GM12874 (cell line): ENCODE measurements around the gene SMPD1.

Experiments
- TF ChIP-seq, protein P1 (sequence below): IDR thresholded peaks from 2 replicates; pipeline ENCODE4 v1.5.1; 2011; ENCODE audit warnings: low read depth, mild to moderate bottlenecking, control low read depth, low read length, moderate library complexity; ENCODE audit not compliant: insufficient read depth

The SMPD1 gene

GRCh38 chr11:6410695-6411430 is 20.6 kb downstream of the SMPD1 start:
- TF ChIP-seq, protein P1, sequence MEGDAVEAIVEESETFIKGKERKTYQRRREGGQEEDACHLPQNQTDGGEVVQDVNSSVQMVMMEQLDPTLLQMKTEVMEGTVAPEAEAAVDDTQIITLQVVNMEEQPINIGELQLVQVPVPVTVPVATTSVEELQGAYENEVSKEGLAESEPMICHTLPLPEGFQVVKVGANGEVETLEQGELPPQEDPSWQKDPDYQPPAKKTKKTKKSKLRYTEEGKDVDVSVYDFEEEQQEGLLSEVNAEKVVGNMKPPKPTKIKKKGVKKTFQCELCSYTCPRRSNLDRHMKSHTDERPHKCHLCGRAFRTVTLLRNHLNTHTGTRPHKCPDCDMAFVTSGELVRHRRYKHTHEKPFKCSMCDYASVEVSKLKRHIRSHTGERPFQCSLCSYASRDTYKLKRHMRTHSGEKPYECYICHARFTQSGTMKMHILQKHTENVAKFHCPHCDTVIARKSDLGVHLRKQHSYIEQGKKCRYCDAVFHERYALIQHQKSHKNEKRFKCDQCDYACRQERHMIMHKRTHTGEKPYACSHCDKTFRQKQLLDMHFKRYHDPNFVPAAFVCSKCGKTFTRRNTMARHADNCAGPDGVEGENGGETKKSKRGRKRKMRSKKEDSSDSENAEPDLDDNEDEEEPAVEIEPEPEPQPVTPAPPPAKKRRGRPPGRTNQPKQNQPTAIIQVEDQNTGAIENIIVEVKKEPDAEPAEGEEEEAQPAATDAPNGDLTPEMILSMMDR = no peak

DNA sequence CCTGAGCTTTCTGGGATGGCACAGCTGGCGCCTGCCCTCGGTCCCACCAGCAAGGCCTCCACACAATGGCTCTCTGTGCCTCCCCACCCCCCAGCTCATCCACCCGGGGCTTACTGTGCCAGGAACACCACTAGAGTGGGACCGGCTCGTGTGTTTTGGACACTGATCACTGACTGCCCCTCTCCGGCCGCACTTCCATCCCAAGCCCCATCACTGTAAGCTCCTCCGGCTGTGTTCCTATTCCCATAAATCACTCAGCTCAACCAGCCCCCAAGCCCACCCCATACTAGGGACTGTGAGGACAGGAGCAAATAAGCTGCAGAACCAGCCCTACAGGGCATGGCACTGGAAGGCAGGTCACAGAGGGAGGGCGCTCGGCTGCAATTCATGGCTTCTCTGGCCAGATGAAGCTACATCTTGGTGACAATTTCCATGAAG is 21.3 kb downstream of the SMPD1 start:
- TF ChIP-seq, protein P1 = no peak

GRCh38 chr11:6413791-6414201 is 23.5 kb downstream of the SMPD1 start:
- TF ChIP-seq, protein P1 = no peak

DNA sequence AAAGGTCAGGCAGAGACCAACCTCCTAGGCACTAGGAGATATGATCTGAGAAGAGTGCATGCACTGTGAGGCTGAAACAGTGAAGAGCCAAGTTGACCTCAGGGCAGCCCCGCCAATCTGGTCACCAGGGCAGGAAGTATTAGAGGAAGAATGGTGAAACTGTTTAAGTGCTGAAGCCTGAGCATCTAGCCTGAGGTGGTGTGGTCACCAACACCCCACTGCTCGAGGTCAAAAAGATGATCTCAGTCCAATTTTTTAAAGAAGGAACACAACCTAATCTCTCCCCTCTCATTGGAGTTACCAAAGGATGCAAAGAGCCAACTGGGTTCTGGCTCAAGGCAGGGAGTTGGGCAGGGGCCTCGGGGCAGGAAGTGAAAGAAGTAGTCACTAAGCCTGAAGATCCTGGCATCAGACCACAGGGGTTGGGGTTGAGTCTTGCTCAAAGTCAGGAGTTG is 24.6 kb downstream of the SMPD1 start:
- TF ChIP-seq, protein P1 = no peak

DNA sequence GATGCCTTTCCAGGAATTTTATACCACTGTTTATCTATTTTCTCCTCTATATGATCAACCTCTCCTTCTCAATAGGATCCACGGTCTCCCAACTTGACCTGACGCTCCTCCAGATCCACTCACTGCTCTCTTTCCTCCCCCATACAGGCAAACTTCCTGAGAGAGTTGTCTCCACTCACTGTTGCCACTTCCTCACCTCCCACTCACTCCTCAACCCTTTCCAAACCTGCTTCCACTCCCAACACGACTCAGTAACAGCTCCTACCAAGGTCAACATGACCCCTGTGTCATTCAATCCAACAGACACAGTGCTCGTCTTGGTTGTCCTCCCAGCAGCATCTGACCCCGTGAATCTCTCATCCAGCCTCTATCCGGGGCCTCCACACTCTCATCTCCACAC is 25.5 kb downstream of the SMPD1 start:
- TF ChIP-seq, protein P1 = no peak

- TF ChIP-seq, protein P1 = no peak
Observed at GRCh38 chr11:6417907-6418556, 27.8 kb downstream of the SMPD1 start.

GRCh38 chr11:6418557-6419008 is 28.3 kb downstream of the SMPD1 start:
- TF ChIP-seq, protein P1 = no peak
